ENCODE data around the gene EIF4ENIF1.
"Not testable (repeated sequence)": the region's sequence is repeated elsewhere in the genome, so short reads cannot be mapped to it uniquely, and the experiment has no call there.

The EIF4ENIF1 gene

GRCh38 chr22:31493355-31493754 is 3.7 kb upstream of the EIF4ENIF1 start:
- DNase-seq = not testable (repeated sequence)

- DNase-seq = no peak
Measured at GRCh38 chr22:31492151-31492550, 2.5 kb upstream of the EIF4ENIF1 start.

GRCh38 chr22:31491218-31491962 is 1.7 kb upstream of the EIF4ENIF1 start:
- DNase-seq = no peak

GRCh38 chr22:31490496-31490925 is 869 bp upstream of the EIF4ENIF1 start:
- DNase-seq = peak; percentile 78

GRCh38 chr22:31488988-31489617 is 539 bp downstream of the EIF4ENIF1 start:
- peak; percentile 34 for DNase-seq

GRCh38 chr22:31488346-31488883 is 1.2 kb downstream of the EIF4ENIF1 start:
- DNase-seq = peak; percentile 10

GRCh38 chr22:31486951-31487350 is 2.7 kb downstream of the EIF4ENIF1 start:
- no peak for DNase-seq

- DNase-seq = not testable (repeated sequence)
Measured at GRCh38 chr22:31486369-31486768, 3.3 kb downstream of the EIF4ENIF1 start.

- DNase-seq = not testable (repeated sequence)
Measured at GRCh38 chr22:31482470-31482869, 7.2 kb downstream of the EIF4ENIF1 start.

- DNase-seq = no peak
Measured at GRCh38 chr22:31481129-31481528, 8.5 kb downstream of the EIF4ENIF1 start.

- no peak for DNase-seq
Measured at GRCh38 chr22:31477329-31477728, 12.3 kb downstream of the EIF4ENIF1 start.

GRCh38 chr22:31475800-31476199 is 13.8 kb downstream of the EIF4ENIF1 start:
- peak; percentile 55 for DNase-seq

GRCh38 chr22:31474743-31475142 is 14.9 kb downstream of the EIF4ENIF1 start:
- no peak for DNase-seq

GRCh38 chr22:31465307-31465706 is 24.3 kb downstream of the EIF4ENIF1 start:
- DNase-seq = no peak

- DNase-seq = no peak
Measured at GRCh38 chr22:31461699-31462098, 27.9 kb downstream of the EIF4ENIF1 start.

- DNase-seq = peak; percentile 49
Measured at GRCh38 chr22:31451709-31452571, 37.7 kb downstream of the EIF4ENIF1 start.

GRCh38 chr22:31449506-31449905 is 40.1 kb downstream of the EIF4ENIF1 start:
- DNase-seq = no peak

GRCh38 chr22:31448382-31448781 is 41.3 kb downstream of the EIF4ENIF1 start:
- no peak for DNase-seq

GRCh38 chr22:31447337-31447736 is 42.3 kb downstream of the EIF4ENIF1 start:
- no peak for DNase-seq

GRCh38 chr22:31446767-31447166 is 42.9 kb downstream of the EIF4ENIF1 start:
- no peak for DNase-seq

- no peak for DNase-seq
Measured at GRCh38 chr22:31446208-31446607, 43.4 kb downstream of the EIF4ENIF1 start.

GRCh38 chr22:31445642-31446041 is 44.0 kb downstream of the EIF4ENIF1 start:
- peak; percentile 62 for DNase-seq

GRCh38 chr22:31443516-31443915 is 46.1 kb downstream of the EIF4ENIF1 start:
- no peak for DNase-seq
